ENCODE results near the gene S1PR1. TPM values are rescaled to one million over a fixed set of nuclear protein-coding genes. Genes with fewer than 3 reads are reported as not detected.

Gene S1PR1
- polyA plus RNA-seq, 3 donors: 0.36 to 0.64 (median 0.43) TPM

- H3K9me3 Mint-ChIP-seq: peaks cover 0 to 1% (median 0%) of the 10 kb centered on the region in 7 donors
- no peak for TF ChIP-seq CTCF (IDR thresholded peaks at IDR 0.05)
- DNase-seq: no peak
- no peaks in the 10 kb centered on the region for H3K27me3 ChIP-seq (ENCODE audit: control insufficient read depth in 2 of 2, insufficient read depth in 2 of 2, low read length in 2 of 2)
- H4K20me1 ChIP-seq (ENCODE audit: insufficient read depth, low read length): no peaks in the 10 kb centered on the region
- no peak overlapping the region for H3K27ac Mint-ChIP-seq
- H3K4me3 ChIP-seq (replicated peaks in 1 of 3; ENCODE audit: low read depth in 2 of 3, low read length in 3 of 3): no peak overlapping the region
- H3K27ac ChIP-seq (ENCODE audit: low read depth in 1 of 2, low read length in 2 of 2): no peak overlapping the region
- H3K79me2 ChIP-seq (ENCODE audit: insufficient read depth, low read length): no peaks in the 10 kb centered on the region
- H3K9ac ChIP-seq (ENCODE audit: insufficient read depth, low read length, poor library complexity, severe bottlenecking): no peak overlapping the region
- H3K9me3 ChIP-seq (replicated peaks in 1 of 2; ENCODE audit: control insufficient read depth in 1 of 2, insufficient read depth in 1 of 2, low read length in 2 of 2): no peaks in the 10 kb centered on the region
- H3K4me3 Mint-ChIP-seq: no peak overlapping the region
- peaks cover 3% of the 10 kb centered on the region for H3K4me1 Mint-ChIP-seq
- WGBS (ENCODE audit: insufficient coverage): no CpG with 5 or more reads among the region's 1 CpG
- no peak overlapping the region for H2AFZ ChIP-seq (ENCODE audit: insufficient read depth, low read depth, low read length, poor library complexity, severe bottlenecking)
- no peaks in the 10 kb centered on the region for H3K36me3 Mint-ChIP-seq
- H3K36me3 ChIP-seq (replicated peaks in 1 of 2; ENCODE audit: control insufficient read depth in 1 of 2, insufficient read depth in 2 of 2, low read length in 2 of 2): no peaks in the 10 kb centered on the region
- H3K27me3 Mint-ChIP-seq (ENCODE audit: low read depth in 3 of 3): peaks cover 0 to 2% (median 0%) of the 10 kb centered on the region in 3 donors
- no peaks in the 10 kb centered on the region for H3K4me1 ChIP-seq (ENCODE audit: control insufficient read depth in 1 of 2, insufficient read depth in 2 of 2, low read length in 2 of 2)
- H3K4me2 ChIP-seq (replicated peaks; ENCODE audit: extremely low read depth, low read length, poor library complexity, severe bottlenecking): no peak overlapping the region
- intact Hi-C loops (cut with micrococcal nuclease): no loop called here
Measured at GRCh38 chr1:101199637-101199982, 37.2 kb upstream of the S1PR1 start.

GRCh38 chr1:101200513-101200912 is 36.3 kb upstream of the S1PR1 start:
- H3K36me3 Mint-ChIP-seq: no peaks in the 10 kb centered on the region
- H3K4me1 Mint-ChIP-seq: peaks cover 3% of the 10 kb centered on the region
- Histone ChIP-seq H3K4me3 (replicated peaks in 1 of 3; ENCODE audit: low read depth in 2 of 3, low read length in 3 of 3) (no peak overlapping the region), H3K27me3 (ENCODE audit: control insufficient read depth in 2 of 2, insufficient read depth in 2 of 2, low read length in 2 of 2) (no peaks in the 10 kb centered on the region), H3K79me2 (ENCODE audit: insufficient read depth, low read length) (no peaks in the 10 kb centered on the region), H3K36me3 (replicated peaks in 1 of 2; ENCODE audit: control insufficient read depth in 1 of 2, insufficient read depth in 2 of 2, low read length in 2 of 2) (no peaks in the 10 kb centered on the region), H3K9ac (ENCODE audit: insufficient read depth, low read length, poor library complexity, severe bottlenecking) (no peak overlapping the region), H3K4me2 (replicated peaks; ENCODE audit: extremely low read depth, low read length, poor library complexity, severe bottlenecking) (no peak overlapping the region), H4K20me1 (ENCODE audit: insufficient read depth, low read length) (no peaks in the 10 kb centered on the region), H3K27ac (ENCODE audit: low read depth in 1 of 2, low read length in 2 of 2) (no peak overlapping the region), H2AFZ (ENCODE audit: insufficient read depth, low read depth, low read length, poor library complexity, severe bottlenecking) (no peak overlapping the region), H3K4me1 (ENCODE audit: control insufficient read depth in 1 of 2, insufficient read depth in 2 of 2, low read length in 2 of 2) (no peaks in the 10 kb centered on the region), H3K9me3 (replicated peaks in 1 of 2; ENCODE audit: control insufficient read depth in 1 of 2, insufficient read depth in 1 of 2, low read length in 2 of 2) (no peaks in the 10 kb centered on the region)
- no peak for TF ChIP-seq CTCF (IDR thresholded peaks at IDR 0.05)
- no peak for DNase-seq
- H3K4me3 Mint-ChIP-seq: no peak overlapping the region
- peaks cover 0 to 2% (median 2%) of the 10 kb centered on the region in 3 donors for H3K27me3 Mint-ChIP-seq (ENCODE audit: low read depth in 3 of 3)
- peaks cover 0 to 1% (median 0%) of the 10 kb centered on the region in 7 donors for H3K9me3 Mint-ChIP-seq
- intact Hi-C loops (cut with micrococcal nuclease): no loop called here
- WGBS (ENCODE audit: insufficient coverage): 100% methylated on average over 1 of the region's 2 CpGs
- no peak overlapping the region for H3K27ac Mint-ChIP-seq
